ENCODE measurements around the gene JARID2. TPM values are rescaled to one million over a fixed set of nuclear protein-coding genes. Genes with fewer than 3 reads are reported as not detected.
A peak's percentile ranks its signal among the peaks of the same experiment; 100 is the strongest.

Gene JARID2
- total and polyA plus RNA-seq, 9 of the 15 experiments (the other 6 are each of a cell fraction or from before 2014, with no cell fraction given) = 5.0 to 29.0 (median 15.6) TPM

DNA sequence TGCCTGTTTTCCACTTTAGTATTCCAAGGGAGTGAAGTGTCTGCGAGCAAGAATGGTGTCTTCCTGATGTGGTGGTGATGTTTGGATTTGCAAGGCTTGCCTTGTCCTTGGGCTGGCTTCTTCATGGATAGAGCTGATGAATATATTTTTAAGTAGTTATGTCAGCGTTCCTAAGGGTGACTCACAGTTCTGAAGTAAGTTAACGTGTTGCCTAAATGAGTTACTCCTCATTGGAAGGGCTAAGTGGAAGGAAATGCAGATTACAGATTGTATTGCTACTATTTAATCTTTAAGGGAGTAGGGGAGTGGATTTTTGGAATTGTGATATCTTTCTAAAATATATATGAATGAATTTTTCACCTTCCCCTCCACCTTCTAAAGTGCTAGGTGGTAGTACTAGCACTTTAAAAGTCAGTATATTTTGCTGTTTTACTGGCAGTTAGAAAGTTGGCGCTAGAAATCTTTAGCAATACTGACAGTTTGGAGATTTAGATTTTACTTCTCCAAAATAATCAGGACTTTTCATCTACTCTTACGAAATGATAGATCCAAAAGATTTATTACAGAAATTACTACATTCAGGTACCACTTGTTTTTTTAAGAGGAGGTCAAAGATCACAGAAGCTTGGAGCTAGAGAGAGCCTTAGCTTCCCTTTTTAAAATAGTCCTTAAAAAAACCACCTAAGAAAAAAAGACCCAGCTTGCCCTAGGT is 197.4 kb downstream of the JARID2 start (continued):
- TF ChIP-seq, protein P1, sequence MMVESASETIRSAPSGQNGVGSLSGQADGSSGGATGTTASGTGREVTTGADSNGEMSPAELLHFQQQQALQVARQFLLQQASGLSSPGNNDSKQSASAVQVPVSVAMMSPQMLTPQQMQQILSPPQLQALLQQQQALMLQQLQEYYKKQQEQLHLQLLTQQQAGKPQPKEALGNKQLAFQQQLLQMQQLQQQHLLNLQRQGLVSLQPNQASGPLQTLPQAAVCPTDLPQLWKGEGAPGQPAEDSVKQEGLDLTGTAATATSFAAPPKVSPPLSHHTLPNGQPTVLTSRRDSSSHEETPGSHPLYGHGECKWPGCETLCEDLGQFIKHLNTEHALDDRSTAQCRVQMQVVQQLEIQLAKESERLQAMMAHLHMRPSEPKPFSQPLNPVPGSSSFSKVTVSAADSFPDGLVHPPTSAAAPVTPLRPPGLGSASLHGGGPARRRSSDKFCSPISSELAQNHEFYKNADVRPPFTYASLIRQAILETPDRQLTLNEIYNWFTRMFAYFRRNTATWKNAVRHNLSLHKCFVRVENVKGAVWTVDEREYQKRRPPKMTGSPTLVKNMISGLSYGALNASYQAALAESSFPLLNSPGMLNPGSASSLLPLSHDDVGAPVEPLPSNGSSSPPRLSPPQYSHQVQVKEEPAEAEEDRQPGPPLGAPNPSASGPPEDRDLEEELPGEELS (CRISPR knock-in tag; IDR thresholded peaks at IDR 0.05; ENCODE audit: borderline replicate concordance) = no peak
- TF ChIP-seq CREB1 (IDR thresholded peaks at IDR 0.05) (no peak), CREB1 (CRISPR knock-in tag; IDR thresholded peaks at IDR 0.05) (no peak), ZNF408 (CRISPR knock-in tag; IDR thresholded peaks at IDR 0.05; ENCODE audit: low read depth) (no peak), SMAD4 (CRISPR knock-in tag; conservative IDR thresholded peaks at IDR 0.05) (no peak), ASH1L (IDR thresholded peaks at IDR 0.05; ENCODE audit: borderline replicate concordance, low read depth, partially characterized antibody) (no peak), ELF4 (CRISPR knock-in tag; IDR thresholded peaks at IDR 0.05) (no peak), C11orf30 (IDR thresholded peaks at IDR 0.05; ENCODE audit: low read depth) (0 out of 2 replicates have a peak, but pooled peaks have one; percentile 6), SAP30 (IDR thresholded peaks at IDR 0.05; ENCODE audit: borderline replicate concordance, insufficient read depth, low read depth, low read length, poor library complexity, severe bottlenecking) (no peak), ZNF445 (CRISPR knock-in tag; IDR thresholded peaks at IDR 0.05; ENCODE audit: low read depth) (no peak), MEIS2 (IDR thresholded peaks at IDR 0.05; ENCODE audit: partially characterized antibody) (peak; percentile 25), COPS2 (conservative IDR thresholded peaks at IDR 0.05) (no peak), FOSL1 (tag; conservative IDR thresholded peaks at IDR 0.05) (peak; percentile 76), CEBPG (CRISPR knock-in tag; IDR thresholded peaks at IDR 0.05) (no peak), CEBPG (tag; conservative IDR thresholded peaks at IDR 0.05 in 1 of 2, IDR thresholded peaks at IDR 0.05 in 1 of 2) (peak in 1 of 2 experiments; percentile 12; a peak in 1 of 4 replicates), MECOM (CRISPR knock-in tag; IDR thresholded peaks at IDR 0.05) (no peak)
- TF ChIP-seq, protein P2, sequence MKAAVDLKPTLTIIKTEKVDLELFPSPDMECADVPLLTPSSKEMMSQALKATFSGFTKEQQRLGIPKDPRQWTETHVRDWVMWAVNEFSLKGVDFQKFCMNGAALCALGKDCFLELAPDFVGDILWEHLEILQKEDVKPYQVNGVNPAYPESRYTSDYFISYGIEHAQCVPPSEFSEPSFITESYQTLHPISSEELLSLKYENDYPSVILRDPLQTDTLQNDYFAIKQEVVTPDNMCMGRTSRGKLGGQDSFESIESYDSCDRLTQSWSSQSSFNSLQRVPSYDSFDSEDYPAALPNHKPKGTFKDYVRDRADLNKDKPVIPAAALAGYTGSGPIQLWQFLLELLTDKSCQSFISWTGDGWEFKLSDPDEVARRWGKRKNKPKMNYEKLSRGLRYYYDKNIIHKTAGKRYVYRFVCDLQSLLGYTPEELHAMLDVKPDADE (conservative IDR thresholded peaks at IDR 0.05; ENCODE audit: control insufficient read depth, low read depth, low read length) = no peak
- TF ChIP-seq, protein P3, sequence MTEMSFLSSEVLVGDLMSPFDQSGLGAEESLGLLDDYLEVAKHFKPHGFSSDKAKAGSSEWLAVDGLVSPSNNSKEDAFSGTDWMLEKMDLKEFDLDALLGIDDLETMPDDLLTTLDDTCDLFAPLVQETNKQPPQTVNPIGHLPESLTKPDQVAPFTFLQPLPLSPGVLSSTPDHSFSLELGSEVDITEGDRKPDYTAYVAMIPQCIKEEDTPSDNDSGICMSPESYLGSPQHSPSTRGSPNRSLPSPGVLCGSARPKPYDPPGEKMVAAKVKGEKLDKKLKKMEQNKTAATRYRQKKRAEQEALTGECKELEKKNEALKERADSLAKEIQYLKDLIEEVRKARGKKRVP (CRISPR knock-in tag; IDR thresholded peaks at IDR 0.05) = no peak
- TF ChIP-seq, protein P4, sequence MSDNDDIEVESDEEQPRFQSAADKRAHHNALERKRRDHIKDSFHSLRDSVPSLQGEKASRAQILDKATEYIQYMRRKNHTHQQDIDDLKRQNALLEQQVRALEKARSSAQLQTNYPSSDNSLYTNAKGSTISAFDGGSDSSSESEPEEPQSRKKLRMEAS (CRISPR knock-in tag; IDR thresholded peaks at IDR 0.05) = no peak

Measured in K562 (cell line).